ENCODE data around the gene PLSCR5. TPM values are rescaled to one million over a fixed set of nuclear protein-coding genes. Genes with fewer than 3 reads are reported as not detected.

Gene PLSCR5
- total RNA-seq, 4 donors from 2014 or later: not detected

DNA sequence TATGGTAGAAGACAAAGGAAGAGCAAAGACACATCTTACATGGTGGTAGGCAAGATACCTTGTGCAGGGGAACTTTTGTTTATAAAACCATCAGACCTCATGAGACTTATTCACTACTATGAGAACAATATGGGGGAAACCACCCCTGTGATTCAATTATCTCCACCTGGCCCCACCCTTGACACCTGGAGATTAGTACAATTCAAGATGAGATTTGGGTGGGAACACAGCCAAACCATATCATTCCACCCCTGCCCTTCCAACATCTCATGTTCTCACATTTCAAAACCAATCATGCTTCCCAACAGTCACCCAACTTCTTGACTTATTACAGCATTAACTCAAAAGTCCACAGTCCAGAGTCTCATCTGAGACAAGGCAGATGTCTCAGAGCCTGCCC is 39.0 kb downstream of the PLSCR5 start:
- no peak overlapping the region for H3K27ac ChIP-seq
- no peak for ATAC-seq
- no peaks in the 10 kb centered on the region for H3K27me3 ChIP-seq
- no peaks in the 10 kb centered on the region for H3K9me3 ChIP-seq
- H3K4me1 ChIP-seq: no peaks in the 10 kb centered on the region
- no peak for TF ChIP-seq EP300 (IDR thresholded peaks at IDR 0.05)
- TF ChIP-seq POLR2A (IDR thresholded peaks at IDR 0.05): no peak
- no peak for TF ChIP-seq POLR2AphosphoS5 (IDR thresholded peaks at IDR 0.05)
- TF ChIP-seq, protein P1, sequence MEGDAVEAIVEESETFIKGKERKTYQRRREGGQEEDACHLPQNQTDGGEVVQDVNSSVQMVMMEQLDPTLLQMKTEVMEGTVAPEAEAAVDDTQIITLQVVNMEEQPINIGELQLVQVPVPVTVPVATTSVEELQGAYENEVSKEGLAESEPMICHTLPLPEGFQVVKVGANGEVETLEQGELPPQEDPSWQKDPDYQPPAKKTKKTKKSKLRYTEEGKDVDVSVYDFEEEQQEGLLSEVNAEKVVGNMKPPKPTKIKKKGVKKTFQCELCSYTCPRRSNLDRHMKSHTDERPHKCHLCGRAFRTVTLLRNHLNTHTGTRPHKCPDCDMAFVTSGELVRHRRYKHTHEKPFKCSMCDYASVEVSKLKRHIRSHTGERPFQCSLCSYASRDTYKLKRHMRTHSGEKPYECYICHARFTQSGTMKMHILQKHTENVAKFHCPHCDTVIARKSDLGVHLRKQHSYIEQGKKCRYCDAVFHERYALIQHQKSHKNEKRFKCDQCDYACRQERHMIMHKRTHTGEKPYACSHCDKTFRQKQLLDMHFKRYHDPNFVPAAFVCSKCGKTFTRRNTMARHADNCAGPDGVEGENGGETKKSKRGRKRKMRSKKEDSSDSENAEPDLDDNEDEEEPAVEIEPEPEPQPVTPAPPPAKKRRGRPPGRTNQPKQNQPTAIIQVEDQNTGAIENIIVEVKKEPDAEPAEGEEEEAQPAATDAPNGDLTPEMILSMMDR (IDR thresholded peaks at IDR 0.05): no peak
- no peaks in the 10 kb centered on the region for H3K36me3 ChIP-seq
- H3K4me3 ChIP-seq: no peak overlapping the region

DNA sequence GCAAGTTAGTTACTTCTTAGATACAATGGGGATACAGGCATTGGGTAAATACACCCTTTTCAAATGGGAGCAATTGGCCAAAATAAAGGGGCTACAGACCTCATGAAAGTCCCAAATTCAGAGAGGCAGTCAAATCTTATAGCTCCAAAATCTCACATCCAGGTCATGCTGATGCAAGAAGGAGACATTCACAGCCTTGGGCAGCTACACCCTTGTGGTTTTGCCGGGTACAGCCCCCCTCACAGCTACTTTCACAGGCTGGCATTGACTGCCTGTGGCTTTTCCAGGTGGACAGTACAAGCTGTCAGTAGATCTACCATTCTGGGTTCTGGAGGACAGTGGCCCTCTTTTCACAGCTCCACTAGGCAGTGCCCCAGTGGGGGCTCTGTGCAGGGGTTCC is 43.3 kb downstream of the PLSCR5 start:
- no peaks in the 10 kb centered on the region for H3K9me3 ChIP-seq
- no peak for ATAC-seq
- no peaks in the 10 kb centered on the region for H3K27me3 ChIP-seq
- no peaks in the 10 kb centered on the region for H3K4me1 ChIP-seq
- no peak for TF ChIP-seq EP300 (IDR thresholded peaks at IDR 0.05)
- 100% methylated on average over 1 of the region's 1 CpG; no CpG with 5 or more reads in 1 of the 2 donors for WGBS, 2 donors (ENCODE audit: low coverage in 1 of 2)
- no peak overlapping the region for H3K4me3 ChIP-seq
- H3K36me3 ChIP-seq: no peaks in the 10 kb centered on the region
- no peak overlapping the region for H3K27ac ChIP-seq

DNA sequence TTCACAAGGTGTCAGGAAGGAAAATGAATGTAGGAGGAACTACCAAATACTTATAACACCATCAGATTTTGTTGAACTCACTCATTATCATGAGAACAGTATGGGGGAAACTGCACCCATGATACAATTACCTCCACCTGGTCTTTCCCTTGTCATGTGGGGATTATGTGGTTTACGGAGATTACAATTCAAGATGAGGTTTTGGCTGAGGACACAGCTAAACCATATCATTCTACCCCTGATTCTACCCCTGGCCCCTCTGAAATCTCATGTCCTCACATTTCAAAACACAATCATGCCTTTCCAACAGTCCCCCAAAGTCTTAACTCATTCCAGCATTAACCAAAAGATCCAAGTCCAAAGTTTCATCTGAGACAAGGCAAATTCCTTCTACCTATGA is 43.7 kb downstream of the PLSCR5 start:
- Histone ChIP-seq H3K36me3 (no peaks in the 10 kb centered on the region), H3K27ac (no peak overlapping the region), H3K27me3 (no peaks in the 10 kb centered on the region), H3K4me1 (no peaks in the 10 kb centered on the region), H3K9me3 (no peaks in the 10 kb centered on the region), H3K4me3 (no peak overlapping the region)
- no peak for TF ChIP-seq EP300 (IDR thresholded peaks at IDR 0.05)
- no peak for TF ChIP-seq POLR2AphosphoS5 (IDR thresholded peaks at IDR 0.05)
- TF ChIP-seq, protein P1 (IDR thresholded peaks at IDR 0.05): no peak
- no peak for TF ChIP-seq POLR2A (IDR thresholded peaks at IDR 0.05)
- ATAC-seq: no peak
- WGBS, 2 donors (ENCODE audit: low coverage in 1 of 2): 92 to 100% methylated on average over 1 of the region's 1 CpG

DNA sequence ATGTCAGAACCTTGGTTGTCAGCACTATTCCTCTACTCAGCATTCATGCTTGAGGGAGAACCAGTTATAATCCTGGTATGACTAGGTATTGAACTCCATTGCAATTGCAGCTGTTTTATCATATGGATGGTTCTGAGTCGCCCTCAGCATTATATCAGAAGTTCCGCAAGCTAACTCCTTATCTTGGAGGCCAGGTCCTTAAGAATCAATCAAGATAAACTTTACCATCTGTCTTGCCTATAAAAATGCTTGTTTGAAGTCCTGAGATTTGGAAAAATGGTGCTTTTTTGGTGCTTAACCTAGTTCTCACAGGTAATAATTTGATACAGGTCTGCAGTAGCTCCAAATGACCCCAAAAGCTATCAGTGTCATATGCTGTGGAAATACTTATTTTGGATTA is 44.5 kb downstream of the PLSCR5 start:
- TF ChIP-seq EP300 (IDR thresholded peaks at IDR 0.05) (no peak), POLR2A (IDR thresholded peaks at IDR 0.05) (no peak), POLR2AphosphoS5 (IDR thresholded peaks at IDR 0.05) (no peak)
- TF ChIP-seq, protein P1 (IDR thresholded peaks at IDR 0.05): no peak
- Histone ChIP-seq H3K36me3 (no peaks in the 10 kb centered on the region), H3K27me3 (no peaks in the 10 kb centered on the region), H3K4me3 (no peak overlapping the region), H3K4me1 (no peaks in the 10 kb centered on the region), H3K9me3 (no peaks in the 10 kb centered on the region), H3K27ac (no peak overlapping the region)
- 69 to 90% methylated on average over 2 of the region's 2 CpGs for WGBS, 2 donors (ENCODE audit: low coverage in 1 of 2)
- no peak for ATAC-seq

DNA sequence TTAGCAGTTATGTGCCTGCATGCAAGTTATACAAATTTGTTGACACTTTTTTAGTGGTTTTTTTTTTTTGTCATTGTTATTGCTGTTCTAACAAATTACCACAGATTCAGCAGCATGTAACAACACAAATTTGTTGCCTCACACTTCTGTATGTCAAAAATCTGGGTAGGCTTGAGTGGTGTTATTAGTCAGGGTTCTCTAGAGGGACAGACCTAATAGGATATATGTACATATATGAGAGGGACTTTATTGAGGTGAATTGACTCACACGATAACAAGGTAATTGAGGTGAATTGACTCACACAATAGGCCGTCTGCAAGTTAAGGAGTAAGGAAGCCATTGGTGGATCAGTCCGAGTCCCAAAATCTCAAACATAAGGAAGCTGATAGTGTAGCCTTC is 45.8 kb downstream of the PLSCR5 start:
- H3K27me3 ChIP-seq: no peaks in the 10 kb centered on the region
- WGBS, 2 donors (ENCODE audit: low coverage in 1 of 2): 93 to 94% methylated on average over 2 to 3 of the region's 3 CpGs
- no peak overlapping the region for H3K4me3 ChIP-seq
- H3K9me3 ChIP-seq: no peaks in the 10 kb centered on the region
- H3K4me1 ChIP-seq: no peaks in the 10 kb centered on the region
- TF ChIP-seq POLR2A (IDR thresholded peaks at IDR 0.05) (no peak), POLR2AphosphoS5 (IDR thresholded peaks at IDR 0.05) (no peak), EP300 (IDR thresholded peaks at IDR 0.05) (no peak)
- TF ChIP-seq, protein P1 (IDR thresholded peaks at IDR 0.05): no peak
- H3K27ac ChIP-seq: no peak overlapping the region
- no peak for ATAC-seq
- no peaks in the 10 kb centered on the region for H3K36me3 ChIP-seq

Measured in gastroesophageal sphincter (tissue), 4 donors.